A673 (cell line): ENCODE results near the gene UBR4. TPM values are rescaled to one million over a fixed set of nuclear protein-coding genes. Genes with fewer than 3 reads are reported as not detected.

Experiments used
- BruUV-seq: library from RNA; stranded (reverse); fragments of 400-500 nt; replicated peaks from 2 replicates; lab custom pipeline; 2021; lab: Mats Ljungman, UMichigan
- CTCF ChIA-PET: fragments of 300-600 bp; sonication (Branson Sonifier 250); formaldehyde crosslinking; loops from one replicate; lab custom pipeline; 2022; ENCODE audit warnings: antibody characterized with exemption; lab: Charles Lee
- POLR2A ChIA-PET: fragments of 300-600 bp; sonication (Branson Sonifier 250); formaldehyde crosslinking; loops from one replicate; lab custom pipeline; 2022; ENCODE audit warnings: antibody characterized with exemption; ENCODE audit not compliant: low non-redundant PET; lab: Charles Lee
- DNase-seq: peaks from one replicate; pipeline ENCODE4 v3.0.0-alpha.2; 2015; ENCODE audit warnings: low spot score
- H3K27ac ChIP-seq: fragments of 200-600 bp; sonication (generic); 2 replicates; pipeline ENCODE4 v1.5.1; 2016; ENCODE audit warnings: mixed run types, low read depth, mild to moderate bottlenecking, mixed read lengths, antibody characterized with exemption, low read length; ENCODE audit not compliant: poor library complexity, severe bottlenecking
- H3K27me3 ChIP-seq: fragments of 200-600 bp; sonication (generic); replicated peaks from 2 replicates; pipeline ENCODE4 v1.6.1; 2017; ENCODE audit warnings: mixed run types, low read depth, mild to moderate bottlenecking, mixed read lengths, antibody characterized with exemption, low read length; ENCODE audit not compliant: insufficient read depth, poor library complexity
- H3K36me3 ChIP-seq: fragments of 200-600 bp; sonication (generic); 2 replicates; pipeline ENCODE4 v1.6.1; 2016; ENCODE audit warnings: mixed run types, mild to moderate bottlenecking, mixed read lengths, antibody characterized with exemption, low read length; ENCODE audit not compliant: insufficient read depth, poor library complexity, severe bottlenecking
- H3K4me1 ChIP-seq: fragments of 200-600 bp; sonication (generic); 2 replicates; pipeline ENCODE4 v1.6.1; 2017; ENCODE audit warnings: mixed run types, mild to moderate bottlenecking, mixed read lengths, antibody characterized with exemption, low read length; ENCODE audit not compliant: insufficient read depth, poor library complexity, severe bottlenecking
- H3K4me3 ChIP-seq: fragments of 200-600 bp; sonication (generic); 2 replicates; pipeline ENCODE4 v1.5.1; 2016; ENCODE audit warnings: low read depth, mixed run types, mild to moderate bottlenecking, mixed read lengths, low read length; ENCODE audit not compliant: poor library complexity, severe bottlenecking
- H3K9me3 ChIP-seq: fragments of 200-600 bp; sonication (generic); 2 replicates; pipeline ENCODE4 v1.6.1; 2016; ENCODE audit warnings: mixed run types, low read depth, mild to moderate bottlenecking, mixed read lengths, antibody characterized with exemption, low read length; ENCODE audit not compliant: poor library complexity, severe bottlenecking
- EZH2 ChIP-seq: fragments of 200-600 bp; sonication (generic); IDR thresholded peaks from 2 replicates; pipeline ENCODE4 v1.6.1; 2017; ENCODE audit warnings: borderline replicate concordance, low read depth, mild to moderate bottlenecking, mixed read lengths, antibody characterized with exemption, low read length; ENCODE audit not compliant: poor library complexity, severe bottlenecking
- intact Hi-C: fragments of 100-400 bp; cut with micrococcal nuclease; formaldehyde crosslinking; loops from one replicate; pipeline ENCODE4 v1.10.0; 2022; ENCODE audit not compliant: unreplicated experiment
- total RNA-seq: library from RNA; stranded (reverse); gene quantifications from 2 replicates; pipeline ENCODE4 v1.2.3, GENCODE V29; 2021
- TF ChIP-seq, protein P1 (sequence below): fragments of 300-800, 200-600 bp; sonication (generic); conservative IDR thresholded peaks from 2 replicates; pipeline ENCODE4 v1.5.1; 2017; ENCODE audit warnings: low read depth, mild to moderate bottlenecking, antibody characterized with exemption, low read length, moderate library complexity, mixed read lengths

The UBR4 gene
- total RNA-seq, 1 experiment from 2014 or later: 214 TPM

- no peaks in the 10 kb centered on the region for H3K4me1 ChIP-seq
- BruUV-seq: no TSS peak
- POLR2A ChIA-PET: no interaction called here
- H3K9me3 ChIP-seq: no peaks in the 10 kb centered on the region
- H3K4me3 ChIP-seq: no peak overlapping the region
- DNase-seq: no peak
- TF ChIP-seq, protein P1, sequence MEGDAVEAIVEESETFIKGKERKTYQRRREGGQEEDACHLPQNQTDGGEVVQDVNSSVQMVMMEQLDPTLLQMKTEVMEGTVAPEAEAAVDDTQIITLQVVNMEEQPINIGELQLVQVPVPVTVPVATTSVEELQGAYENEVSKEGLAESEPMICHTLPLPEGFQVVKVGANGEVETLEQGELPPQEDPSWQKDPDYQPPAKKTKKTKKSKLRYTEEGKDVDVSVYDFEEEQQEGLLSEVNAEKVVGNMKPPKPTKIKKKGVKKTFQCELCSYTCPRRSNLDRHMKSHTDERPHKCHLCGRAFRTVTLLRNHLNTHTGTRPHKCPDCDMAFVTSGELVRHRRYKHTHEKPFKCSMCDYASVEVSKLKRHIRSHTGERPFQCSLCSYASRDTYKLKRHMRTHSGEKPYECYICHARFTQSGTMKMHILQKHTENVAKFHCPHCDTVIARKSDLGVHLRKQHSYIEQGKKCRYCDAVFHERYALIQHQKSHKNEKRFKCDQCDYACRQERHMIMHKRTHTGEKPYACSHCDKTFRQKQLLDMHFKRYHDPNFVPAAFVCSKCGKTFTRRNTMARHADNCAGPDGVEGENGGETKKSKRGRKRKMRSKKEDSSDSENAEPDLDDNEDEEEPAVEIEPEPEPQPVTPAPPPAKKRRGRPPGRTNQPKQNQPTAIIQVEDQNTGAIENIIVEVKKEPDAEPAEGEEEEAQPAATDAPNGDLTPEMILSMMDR: no peak
- no peak for TF ChIP-seq EZH2
- no peak overlapping the region for H3K27ac ChIP-seq
- CTCF ChIA-PET: no interaction called here
- intact Hi-C loops: no loop called here
- no peaks in the 10 kb centered on the region for H3K27me3 ChIP-seq
- peaks cover 99% of the 10 kb centered on the region for H3K36me3 ChIP-seq
These were observed 86.2 kb downstream of the UBR4 start for GRCh38 chr1:19123837-19124236.

- intact Hi-C loops: no loop called here
- ChIA-PET POLR2A (no interaction called here), CTCF (no interaction called here)
- no peaks in the 10 kb centered on the region for H3K9me3 ChIP-seq
- no peak for DNase-seq
- H3K27ac ChIP-seq: no peak overlapping the region
- H3K27me3 ChIP-seq: no peaks in the 10 kb centered on the region
- BruUV-seq: no TSS peak
- no peaks in the 10 kb centered on the region for H3K4me1 ChIP-seq
- TF ChIP-seq, protein P1: no peak
- TF ChIP-seq EZH2: no peak
- H3K4me3 ChIP-seq: no peak overlapping the region
- H3K36me3 ChIP-seq: peaks cover 98% of the 10 kb centered on the region
These were observed 87.4 kb downstream of the UBR4 start for GRCh38 chr1:19122668-19123067.

DNA sequence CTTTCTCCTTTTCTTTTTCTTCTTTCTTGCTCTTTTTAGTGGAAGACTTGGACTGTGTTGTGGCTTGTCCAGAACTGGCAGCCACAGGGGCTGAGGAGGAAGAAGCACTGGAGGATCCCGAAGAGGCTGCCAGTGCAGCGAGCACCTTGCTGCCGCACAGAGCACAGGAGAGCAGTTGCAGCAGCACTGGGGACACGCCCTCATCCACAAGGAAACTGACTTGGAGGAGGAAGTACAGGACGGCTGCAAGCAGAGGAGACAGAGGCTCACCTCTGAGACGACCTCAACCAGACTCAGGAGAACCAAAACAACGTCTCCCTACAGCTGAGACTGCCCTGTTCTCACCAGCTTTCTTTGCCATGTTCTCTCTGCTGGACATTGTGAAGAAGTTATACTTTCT lies 88.9 kb downstream of the UBR4 start:
- H3K9me3 ChIP-seq: no peaks in the 10 kb centered on the region
- intact Hi-C loops: no loop called here
- no TSS peak for BruUV-seq
- POLR2A ChIA-PET: no interaction called here
- H3K27ac ChIP-seq: no peak overlapping the region
- TF ChIP-seq, protein P1: no peak
- TF ChIP-seq EZH2: no peak
- CTCF ChIA-PET: no interaction called here
- peaks cover 98% of the 10 kb centered on the region for H3K36me3 ChIP-seq
- H3K4me1 ChIP-seq: no peaks in the 10 kb centered on the region
- H3K4me3 ChIP-seq: no peak overlapping the region
- DNase-seq: no peak
- H3K27me3 ChIP-seq: no peaks in the 10 kb centered on the region
